NB4 (cell line): ENCODE data around the gene JMJD1C.

Experiments
- MYC ChIP-seq: IDR thresholded peaks from 2 replicates; pipeline ENCODE4 v1.6.1; 2011; ENCODE audit warnings: low read depth, low read length
- POLR2A ChIP-seq: IDR thresholded peaks from 2 replicates; pipeline ENCODE4 v1.6.1; 2011; ENCODE audit warnings: mild to moderate bottlenecking; ENCODE audit not compliant: insufficient read length; ENCODE audit errors: extremely low read depth
- TF ChIP-seq, protein P1 (sequence below): IDR thresholded peaks from one replicate; pipeline ENCODE4 v1.5.1; 2012; ENCODE audit warnings: low read depth, low read length
- TF ChIP-seq, protein P2 (sequence below): IDR thresholded peaks from 2 replicates; pipeline ENCODE4 v1.6.1; 2011; ENCODE audit warnings: low read depth, low read length

GRCh38 chr10:63300801-63301200 lies 165.0 kb downstream of the JMJD1C start:
- no peak for TF ChIP-seq POLR2A
- TF ChIP-seq, protein P1, sequence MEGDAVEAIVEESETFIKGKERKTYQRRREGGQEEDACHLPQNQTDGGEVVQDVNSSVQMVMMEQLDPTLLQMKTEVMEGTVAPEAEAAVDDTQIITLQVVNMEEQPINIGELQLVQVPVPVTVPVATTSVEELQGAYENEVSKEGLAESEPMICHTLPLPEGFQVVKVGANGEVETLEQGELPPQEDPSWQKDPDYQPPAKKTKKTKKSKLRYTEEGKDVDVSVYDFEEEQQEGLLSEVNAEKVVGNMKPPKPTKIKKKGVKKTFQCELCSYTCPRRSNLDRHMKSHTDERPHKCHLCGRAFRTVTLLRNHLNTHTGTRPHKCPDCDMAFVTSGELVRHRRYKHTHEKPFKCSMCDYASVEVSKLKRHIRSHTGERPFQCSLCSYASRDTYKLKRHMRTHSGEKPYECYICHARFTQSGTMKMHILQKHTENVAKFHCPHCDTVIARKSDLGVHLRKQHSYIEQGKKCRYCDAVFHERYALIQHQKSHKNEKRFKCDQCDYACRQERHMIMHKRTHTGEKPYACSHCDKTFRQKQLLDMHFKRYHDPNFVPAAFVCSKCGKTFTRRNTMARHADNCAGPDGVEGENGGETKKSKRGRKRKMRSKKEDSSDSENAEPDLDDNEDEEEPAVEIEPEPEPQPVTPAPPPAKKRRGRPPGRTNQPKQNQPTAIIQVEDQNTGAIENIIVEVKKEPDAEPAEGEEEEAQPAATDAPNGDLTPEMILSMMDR, result no peak
- TF ChIP-seq, protein P2, sequence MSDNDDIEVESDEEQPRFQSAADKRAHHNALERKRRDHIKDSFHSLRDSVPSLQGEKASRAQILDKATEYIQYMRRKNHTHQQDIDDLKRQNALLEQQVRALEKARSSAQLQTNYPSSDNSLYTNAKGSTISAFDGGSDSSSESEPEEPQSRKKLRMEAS, result no peak
- TF ChIP-seq MYC, result no peak
